Prostate gland (tissue), 2 donors: ENCODE measurements around the gene WDR62.

Experiments used
- CTCF ChIP-seq, 4 experiments: fragments of 200-600 bp in 2 of 4; fragments of 450-650 bp in 2 of 4; sonication (generic) in 2 of 4; IDR thresholded peaks; 1 replicate in 3 of 4; 2 replicates in 1 of 4; pipeline ENCODE4 v1.5.1; 2016 to 2019; ENCODE audit warnings: antibody characterized with exemption in 4 of 4, mild to moderate bottlenecking in 2 of 4, moderate library complexity in 2 of 4
- POLR2A ChIP-seq: fragments of 450-650 bp; IDR thresholded peaks from one replicate; pipeline ENCODE4 v1.6.1; 2016; ENCODE audit warnings: antibody characterized with exemption, mild to moderate bottlenecking

GRCh38 chr19:36014012-36014924 lies 40.4 kb upstream of the WDR62 start, which contains the start of gene ALKBH6:
- TF ChIP-seq CTCF (IDR thresholded peaks at IDR 0.05) (no peak), POLR2A (peak; percentile 54)
